ENCODE data around the gene SLC16A4. TPM values are rescaled to one million over a fixed set of nuclear protein-coding genes. Genes with fewer than 3 reads are reported as not detected.

The SLC16A4 gene
- total and polyA plus RNA-seq, 10 of the 15 experiments (the other 5 are each of a cell fraction or from before 2014, with no cell fraction given): 0.13 to 2.2 (median 0.26) TPM; not detected in 1

DNA sequence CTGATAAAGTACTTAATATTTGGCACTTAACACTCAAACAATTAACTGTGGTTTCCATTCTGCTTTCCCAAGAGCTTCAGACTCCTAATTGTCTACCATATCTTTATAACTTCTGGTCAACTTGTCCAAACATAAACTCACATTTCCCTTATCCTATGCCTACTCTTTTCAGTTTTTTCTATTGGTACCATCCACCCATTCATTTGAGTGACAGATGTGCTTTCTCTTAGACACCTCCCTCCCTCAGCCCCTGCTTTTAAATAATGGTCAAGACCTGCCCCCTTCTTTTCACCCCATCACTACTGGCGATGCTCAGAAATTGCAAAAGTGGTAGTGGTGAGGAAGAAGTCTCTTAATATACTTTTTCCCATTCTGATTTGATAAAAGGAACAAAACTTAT lies 5.5 kb downstream of the SLC16A4 start:
- H4K20me1 ChIP-seq (ENCODE audit: control insufficient read depth, insufficient read depth): no peaks in the 10 kb centered on the region
- H3K27ac ChIP-seq (ENCODE audit: control insufficient read depth, insufficient read depth): peak overlapping the region; percentile 69
- no peak overlapping the region; the same call in 1 of the 2 replicates for H2AFZ ChIP-seq (ENCODE audit: control insufficient read depth, low read depth, low read length)
- no peaks in the 10 kb centered on the region for H3K27me3 ChIP-seq (replicated peaks in 1 of 2; ENCODE audit: control insufficient read depth in 2 of 2, insufficient read depth in 2 of 2, low read length in 1 of 2)
- peak overlapping the region; percentile 91 for H3K4me2 ChIP-seq (ENCODE audit: control insufficient read depth, insufficient read depth)
- 100% methylated on average over 1 of the region's 1 CpG for WGBS (ENCODE audit: insufficient coverage, insufficient replicate concordance, low lambda C conversion rate, missing lambda C conversion rate)
- BruUV-seq (replicated peaks): no TSS peak
- H3K9ac ChIP-seq (ENCODE audit: control insufficient read depth, insufficient read depth, low read length): no peak overlapping the region
- H3K36me3 ChIP-seq (ENCODE audit: control insufficient read depth in 2 of 2, insufficient read depth in 2 of 2, low read length in 1 of 2): no peaks in the 10 kb centered on the region
- H3K9me3 ChIP-seq (replicated peaks; ENCODE audit: control insufficient read depth, insufficient read depth, low read length): no peaks in the 10 kb centered on the region
- in situ Hi-C loops (cut with MboI) (no loop called here), intact Hi-C loops (cut with micrococcal nuclease; ENCODE audit: unreplicated experiment) (loop anchor here (2.0 kb wide), 2 partner anchors 21 to 47 kb away; partner anchors contain the start of gene RBM15)
- FAIRE-seq: no peak
- TF ChIP-seq TCF12 (IDR thresholded peaks at IDR 0.05; ENCODE audit: low read depth, low read length) (no peak), TCF7 (IDR thresholded peaks at IDR 0.05; ENCODE audit: borderline replicate concordance) (no peak), RUNX3 (IDR thresholded peaks at IDR 0.05; ENCODE audit: low read length) (no peak), ELK1 (IDR thresholded peaks at IDR 0.05; ENCODE audit: low read depth, low read length) (no peak), IKZF1 (conservative IDR thresholded peaks at IDR 0.05) (no peak), RFX5 (IDR thresholded peaks at IDR 0.05; ENCODE audit: low read depth, low read length) (no peak), CTCF (IDR thresholded peaks at IDR 0.05 in 2 of 3, conservative IDR thresholded peaks at IDR 0.05 in 1 of 3; ENCODE audit: control insufficient read depth in 2 of 3, extremely low read depth in 1 of 3, insufficient read depth in 1 of 3, low read depth in 3 of 3, low read length in 3 of 3) (no peak), DPF2 (IDR thresholded peaks at IDR 0.05) (no peak), STAT3 (IDR thresholded peaks at IDR 0.05; ENCODE audit: low read depth, low read length) (no peak)
- TF ChIP-seq, protein P1, sequence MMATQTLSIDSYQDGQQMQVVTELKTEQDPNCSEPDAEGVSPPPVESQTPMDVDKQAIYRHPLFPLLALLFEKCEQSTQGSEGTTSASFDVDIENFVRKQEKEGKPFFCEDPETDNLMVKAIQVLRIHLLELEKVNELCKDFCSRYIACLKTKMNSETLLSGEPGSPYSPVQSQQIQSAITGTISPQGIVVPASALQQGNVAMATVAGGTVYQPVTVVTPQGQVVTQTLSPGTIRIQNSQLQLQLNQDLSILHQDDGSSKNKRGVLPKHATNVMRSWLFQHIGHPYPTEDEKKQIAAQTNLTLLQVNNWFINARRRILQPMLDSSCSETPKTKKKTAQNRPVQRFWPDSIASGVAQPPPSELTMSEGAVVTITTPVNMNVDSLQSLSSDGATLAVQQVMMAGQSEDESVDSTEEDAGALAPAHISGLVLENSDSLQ (IDR thresholded peaks at IDR 0.05): peak; percentile 84
- TF ChIP-seq, protein P2, sequence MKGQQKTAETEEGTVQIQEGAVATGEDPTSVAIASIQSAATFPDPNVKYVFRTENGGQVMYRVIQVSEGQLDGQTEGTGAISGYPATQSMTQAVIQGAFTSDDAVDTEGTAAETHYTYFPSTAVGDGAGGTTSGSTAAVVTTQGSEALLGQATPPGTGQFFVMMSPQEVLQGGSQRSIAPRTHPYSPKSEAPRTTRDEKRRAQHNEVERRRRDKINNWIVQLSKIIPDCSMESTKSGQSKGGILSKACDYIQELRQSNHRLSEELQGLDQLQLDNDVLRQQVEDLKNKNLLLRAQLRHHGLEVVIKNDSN (IDR thresholded peaks at IDR 0.05; ENCODE audit: borderline replicate concordance, extremely low read length, insufficient read depth, low read depth, low read length): peak; percentile 4
- TF ChIP-seq, protein P3, sequence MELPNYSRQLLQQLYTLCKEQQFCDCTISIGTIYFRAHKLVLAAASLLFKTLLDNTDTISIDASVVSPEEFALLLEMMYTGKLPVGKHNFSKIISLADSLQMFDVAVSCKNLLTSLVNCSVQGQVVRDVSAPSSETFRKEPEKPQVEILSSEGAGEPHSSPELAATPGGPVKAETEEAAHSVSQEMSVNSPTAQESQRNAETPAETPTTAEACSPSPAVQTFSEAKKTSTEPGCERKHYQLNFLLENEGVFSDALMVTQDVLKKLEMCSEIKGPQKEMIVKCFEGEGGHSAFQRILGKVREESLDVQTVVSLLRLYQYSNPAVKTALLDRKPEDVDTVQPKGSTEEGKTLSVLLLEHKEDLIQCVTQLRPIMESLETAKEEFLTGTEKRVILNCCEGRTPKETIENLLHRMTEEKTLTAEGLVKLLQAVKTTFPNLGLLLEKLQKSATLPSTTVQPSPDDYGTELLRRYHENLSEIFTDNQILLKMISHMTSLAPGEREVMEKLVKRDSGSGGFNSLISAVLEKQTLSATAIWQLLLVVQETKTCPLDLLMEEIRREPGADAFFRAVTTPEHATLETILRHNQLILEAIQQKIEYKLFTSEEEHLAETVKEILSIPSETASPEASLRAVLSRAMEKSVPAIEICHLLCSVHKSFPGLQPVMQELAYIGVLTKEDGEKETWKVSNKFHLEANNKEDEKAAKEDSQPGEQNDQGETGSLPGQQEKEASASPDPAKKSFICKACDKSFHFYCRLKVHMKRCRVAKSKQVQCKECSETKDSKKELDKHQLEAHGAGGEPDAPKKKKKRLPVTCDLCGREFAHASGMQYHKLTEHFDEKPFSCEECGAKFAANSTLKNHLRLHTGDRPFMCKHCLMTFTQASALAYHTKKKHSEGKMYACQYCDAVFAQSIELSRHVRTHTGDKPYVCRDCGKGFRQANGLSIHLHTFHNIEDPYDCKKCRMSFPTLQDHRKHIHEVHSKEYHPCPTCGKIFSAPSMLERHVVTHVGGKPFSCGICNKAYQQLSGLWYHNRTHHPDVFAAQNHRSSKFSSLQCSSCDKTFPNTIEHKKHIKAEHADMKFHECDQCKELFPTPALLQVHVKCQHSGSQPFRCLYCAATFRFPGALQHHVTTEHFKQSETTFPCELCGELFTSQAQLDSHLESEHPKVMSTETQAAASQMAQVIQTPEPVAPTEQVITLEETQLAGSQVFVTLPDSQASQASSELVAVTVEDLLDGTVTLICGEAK (IDR thresholded peaks at IDR 0.05; ENCODE audit: borderline replicate concordance): no peak
- no peak; the same call in 2 of the 3 replicates for ATAC-seq
- ChIA-PET CTCF (interaction anchor here (1.0 to 4.8 kb wide), 10 partner anchors 9 to 189 kb away, joined by 3 to 21 read pairs (median 6); partner anchors contain the start of genes LAMTOR5 and RBM15), SMC1A (ENCODE audit: uncharacterized antibody, unreplicated experiment) (interaction anchor here (0.6 to 5.0 kb wide), 17 partner anchors 13 to 189 kb away, joined by 3 to 37 read pairs (median 4); partner anchors contain the start of genes LAMTOR5 and RBM15), POLR2A (interaction anchor here (0.7 to 3.3 kb wide), 7 partner anchors 12 to 47 kb away, joined by 3 to 28 read pairs (median 6); partner anchors contain the start of gene RBM15), RAD21 (ENCODE audit: unreplicated experiment) (interaction anchor here (0.6 to 3.7 kb wide), 11 partner anchors 12 to 323 kb away, joined by 3 to 35 read pairs (median 3); partner anchors contain the start of gene RBM15)
- H3K4me3 ChIP-seq: no peak overlapping the region; the same call in 1 of the 2 replicates
- no peak for DNase-seq (ENCODE audit: low read depth, low spot score)
- no peaks in the 10 kb centered on the region for H3K79me2 ChIP-seq (ENCODE audit: control insufficient read depth, insufficient read depth, low read length)
- peaks cover 25% of the 10 kb centered on the region for H3K4me1 ChIP-seq (ENCODE audit: control insufficient read depth, insufficient read depth, low read length)
